HG03457 (cell line): Measurements from ENCODE around the gene CA10.

ENCODE experiments used
- ATAC-seq: cut with Tn5 transposase; IDR thresholded peaks from one replicate; pipeline ENCODE4 v1.9.1; 2021; ENCODE audit warnings: moderate number of reproducible peaks; ENCODE audit not compliant: unreplicated experiment

Gene CA10

GRCh38 chr17:51793686-51794085, 364.8 kb downstream of the CA10 start:
- ATAC-seq: no peak

GRCh38 chr17:51778842-51779241, 379.7 kb downstream of the CA10 start:
- no peak for ATAC-seq

- ATAC-seq: no peak
Measured at GRCh38 chr17:51770027-51770759, 388.3 kb downstream of the CA10 start.

- ATAC-seq: no peak
Measured at GRCh38 chr17:51769231-51769630, 389.3 kb downstream of the CA10 start.

GRCh38 chr17:51768706-51769105, 389.8 kb downstream of the CA10 start:
- ATAC-seq: no peak

- no peak for ATAC-seq
Measured at GRCh38 chr17:51767287-51767686, 391.2 kb downstream of the CA10 start.

GRCh38 chr17:51765282-51766135, 393.0 kb downstream of the CA10 start:
- no peak for ATAC-seq

- peak; percentile 89 for ATAC-seq
Measured at GRCh38 chr17:51764387-51764971, 394.0 kb downstream of the CA10 start.

- no peak for ATAC-seq
Measured at GRCh38 chr17:51763058-51763457, 395.5 kb downstream of the CA10 start.

GRCh38 chr17:51761105-51761504, 397.4 kb downstream of the CA10 start:
- ATAC-seq: no peak

- no peak for ATAC-seq
Measured at GRCh38 chr17:51759260-51759659, 399.3 kb downstream of the CA10 start.

- no peak for ATAC-seq
Measured at GRCh38 chr17:51751072-51751471, 407.4 kb downstream of the CA10 start.

- ATAC-seq: no peak
Measured at GRCh38 chr17:51748749-51749604, 409.5 kb downstream of the CA10 start.

GRCh38 chr17:51746421-51746820, 412.1 kb downstream of the CA10 start:
- ATAC-seq: no peak

GRCh38 chr17:51745993-51746392, 412.5 kb downstream of the CA10 start:
- ATAC-seq: no peak

GRCh38 chr17:51743477-51743876, 415.0 kb downstream of the CA10 start:
- ATAC-seq: no peak

- ATAC-seq: no peak
Measured at GRCh38 chr17:51742571-51742970, 415.9 kb downstream of the CA10 start.

- ATAC-seq: no peak
Measured at GRCh38 chr17:51741458-51741857, 417.1 kb downstream of the CA10 start.

GRCh38 chr17:51740531-51740930, 418.0 kb downstream of the CA10 start:
- no peak for ATAC-seq

GRCh38 chr17:51739245-51739886, 419.1 kb downstream of the CA10 start:
- no peak for ATAC-seq
